ENCODE data around the gene PRODH.
"Not testable (repeated sequence)": the region's sequence is repeated elsewhere in the genome, so short reads cannot be mapped to it uniquely, and the experiment has no call there.

The PRODH gene

DNA sequence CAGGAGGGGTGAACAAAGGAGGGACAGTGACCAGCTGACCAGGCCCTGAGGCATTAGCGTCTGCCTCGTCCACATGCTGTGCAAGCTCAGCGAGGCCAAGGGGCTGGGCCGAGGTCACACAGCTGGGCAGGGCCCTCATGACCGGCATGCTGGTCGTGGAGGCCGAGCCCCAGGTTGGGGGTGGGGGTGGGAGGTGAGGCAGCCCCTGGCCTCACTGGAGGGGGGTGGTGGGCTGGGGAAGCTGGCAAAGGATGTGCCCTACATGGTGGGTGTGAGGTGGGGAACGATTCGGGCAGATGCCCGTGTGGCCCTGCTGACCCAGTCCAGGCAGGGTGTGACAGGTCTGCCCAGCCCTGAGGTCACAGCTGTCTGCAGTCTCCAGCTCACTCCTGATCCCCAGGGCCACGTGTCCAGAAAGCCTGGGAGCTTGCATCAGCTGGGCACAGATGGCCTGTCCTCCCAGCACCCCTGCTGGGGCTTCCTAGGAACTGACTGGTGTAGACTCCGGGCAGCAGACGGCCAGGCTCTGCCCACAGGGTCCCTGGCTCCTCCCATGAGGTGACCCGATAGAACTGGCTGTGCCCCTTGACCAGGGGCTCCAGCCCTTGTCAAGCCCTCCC, 31.4 kb upstream of the PRODH start:
- not testable (repeated sequence) for DNase-seq

DNA sequence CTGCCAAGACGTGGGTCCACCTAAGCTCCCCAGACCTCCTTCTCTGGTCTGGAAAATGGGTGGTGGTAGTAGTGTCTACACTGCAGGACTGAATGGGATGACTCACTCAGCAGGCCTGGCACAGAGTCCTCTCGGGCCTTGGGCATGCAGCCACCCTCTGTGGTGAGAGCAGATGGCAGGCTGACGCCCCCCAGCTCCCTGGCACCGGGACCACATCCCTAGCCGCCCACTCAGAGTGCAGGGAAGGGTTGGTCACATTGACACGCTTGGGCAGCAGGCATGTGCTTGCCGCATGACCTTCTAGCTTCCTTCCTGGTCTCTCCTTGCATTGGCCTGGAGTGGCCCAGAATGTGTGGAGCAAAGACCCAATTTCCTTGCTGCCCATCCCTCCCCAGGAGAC, 30.7 kb upstream of the PRODH start:
- DNase-seq = no peak

DNA sequence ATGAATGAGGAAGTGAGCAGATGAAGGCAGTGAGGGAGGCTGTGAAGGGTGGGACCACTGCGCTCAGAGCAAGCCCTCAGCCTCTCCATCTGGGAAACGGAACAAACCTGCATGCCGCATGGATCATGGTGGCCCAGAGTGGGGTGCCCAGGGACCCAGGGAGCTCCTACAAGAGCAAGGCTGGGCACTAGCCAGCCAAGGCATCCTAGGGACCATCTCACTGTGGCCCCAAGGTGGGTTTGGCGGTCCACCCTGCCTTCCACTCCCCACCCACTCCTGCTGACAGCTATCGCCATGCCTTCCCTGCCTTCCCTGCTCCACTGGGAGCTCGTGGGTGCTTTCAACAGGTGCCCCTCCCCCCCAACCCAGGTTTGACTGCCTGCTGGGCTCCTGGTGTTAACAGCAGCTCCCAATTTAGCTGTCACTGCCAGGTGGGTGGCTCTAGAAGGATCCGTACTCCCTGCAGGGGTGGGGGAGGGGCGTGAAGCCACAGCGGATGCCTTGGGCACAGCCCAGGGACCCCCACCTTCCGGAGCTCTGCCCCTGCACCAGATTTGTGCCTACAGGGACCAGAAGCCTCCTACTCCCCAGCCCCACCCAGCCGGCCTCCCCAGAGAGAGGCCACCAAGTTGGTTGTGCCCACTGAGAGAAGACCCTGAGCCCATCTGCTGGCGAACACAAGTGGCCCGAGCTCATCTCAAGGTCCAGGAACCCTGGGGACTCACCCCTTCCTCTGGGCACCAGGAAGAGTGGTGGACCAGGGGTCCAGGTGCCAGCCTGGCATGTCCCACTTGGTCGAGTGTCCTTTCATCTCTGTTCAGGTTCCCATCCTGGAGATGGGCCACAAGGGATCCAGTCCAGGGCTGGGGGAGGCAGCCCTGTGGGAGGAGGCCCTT, 29.7 kb upstream of the PRODH start:
- no peak for DNase-seq

DNA sequence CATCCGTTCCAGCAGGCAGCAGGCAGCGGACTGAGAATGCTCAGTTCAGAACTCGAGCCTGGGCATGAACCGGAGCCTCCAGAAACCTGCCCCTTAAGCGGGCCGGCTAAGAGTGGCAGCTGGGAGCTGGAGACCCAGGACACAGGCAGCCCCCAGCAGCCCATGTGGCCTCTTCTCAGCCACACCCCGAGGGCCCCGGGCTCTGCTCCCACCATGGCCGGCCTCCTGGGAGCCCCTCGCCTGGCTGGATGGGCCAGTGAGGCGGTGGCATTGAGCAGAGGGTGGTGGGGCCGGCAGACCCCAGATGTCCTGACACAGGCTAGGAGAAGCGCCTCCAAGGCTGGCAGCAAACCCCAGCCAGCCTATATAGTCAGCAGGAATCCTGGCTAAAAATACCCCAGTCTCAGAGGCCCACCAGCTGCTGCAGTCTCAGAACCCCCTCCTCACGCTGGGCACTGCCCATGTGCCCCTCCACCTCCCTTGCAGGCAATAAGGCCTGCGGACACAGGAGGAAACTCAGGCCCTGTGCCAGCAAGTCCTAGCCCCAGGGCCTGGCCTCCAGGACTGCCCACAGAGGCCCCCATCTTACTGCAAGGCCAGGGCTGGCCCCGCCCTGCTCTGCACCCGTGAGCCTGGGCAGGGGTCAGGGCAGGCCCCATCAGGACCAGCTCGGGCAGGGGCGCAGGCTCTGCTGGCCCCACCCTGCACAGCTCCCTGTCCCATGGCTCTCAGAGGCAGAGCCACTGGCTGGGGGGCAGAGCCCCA, 28.6 kb upstream of the PRODH start:
- DNase-seq = not testable (repeated sequence)

DNA sequence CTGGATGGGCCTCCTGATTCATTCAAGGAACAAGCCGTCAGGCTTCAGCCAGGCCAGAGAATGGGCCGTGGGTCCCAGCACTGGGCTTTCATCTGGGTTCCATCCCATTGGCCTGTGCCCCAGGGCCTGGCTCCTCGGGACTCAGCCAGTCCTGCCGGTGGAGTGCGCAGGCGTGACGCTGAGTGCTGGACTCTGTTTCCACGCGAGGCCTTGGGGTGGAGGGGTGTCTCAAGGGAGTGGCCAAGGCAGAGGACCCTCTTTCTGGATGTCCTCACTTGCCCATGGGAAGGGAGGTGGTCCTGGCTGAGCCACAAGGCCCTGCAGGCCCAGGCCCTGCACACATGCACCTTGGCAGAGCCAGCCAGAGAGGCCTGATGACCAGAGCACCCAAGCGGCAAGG, 28.0 kb upstream of the PRODH start:
- DNase-seq = not testable (repeated sequence)

DNA sequence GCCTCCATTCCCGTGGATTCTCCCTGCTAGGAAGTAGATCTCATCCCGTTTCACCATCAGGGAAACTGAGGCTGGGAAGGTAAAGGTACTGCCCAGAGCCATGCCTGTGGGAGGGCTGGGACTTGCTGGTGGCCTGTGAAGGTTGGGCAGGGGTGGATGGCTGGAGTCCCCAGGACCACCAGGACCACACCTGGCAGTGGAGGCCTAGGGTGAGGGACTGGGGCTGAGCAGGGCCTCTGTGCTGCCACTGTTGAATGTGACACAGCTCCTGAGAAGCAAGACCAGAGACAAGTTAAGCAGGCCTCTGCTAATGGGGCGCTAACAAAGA, 26.2 kb upstream of the PRODH start:
- no peak for DNase-seq

DNA sequence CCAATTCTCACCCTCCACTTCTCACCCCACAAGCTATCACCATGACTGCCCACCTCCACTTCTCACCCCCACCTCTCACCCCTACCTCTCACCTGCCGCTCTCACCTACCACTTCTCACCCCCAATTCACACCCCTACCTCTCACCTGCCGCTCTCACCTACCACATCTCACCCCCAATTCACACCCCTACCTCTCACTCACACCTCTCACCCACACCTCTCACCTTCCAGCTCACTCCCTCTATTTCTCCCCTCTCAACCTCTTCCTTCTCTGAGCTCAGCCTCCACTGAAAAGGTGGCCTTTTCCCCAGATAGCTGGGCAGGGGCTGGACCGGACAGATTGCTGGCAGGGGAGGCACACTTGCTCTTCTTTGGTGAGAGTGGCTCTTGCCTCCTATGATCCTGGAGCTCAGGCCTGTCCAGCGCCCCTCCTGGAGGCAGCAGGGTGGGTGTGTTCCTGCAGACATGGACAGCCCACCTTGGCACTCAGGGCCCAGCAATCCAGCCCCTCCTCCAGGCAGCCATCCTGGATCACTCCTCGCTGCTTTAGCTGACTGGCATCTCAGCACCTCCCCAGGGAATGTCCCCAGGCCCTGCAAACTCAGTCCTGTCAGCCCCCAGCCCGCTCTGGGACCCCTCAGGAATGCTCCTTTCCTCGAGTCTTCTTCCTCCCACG, 25.7 kb upstream of the PRODH start:
- DNase-seq = not testable (repeated sequence)

DNA sequence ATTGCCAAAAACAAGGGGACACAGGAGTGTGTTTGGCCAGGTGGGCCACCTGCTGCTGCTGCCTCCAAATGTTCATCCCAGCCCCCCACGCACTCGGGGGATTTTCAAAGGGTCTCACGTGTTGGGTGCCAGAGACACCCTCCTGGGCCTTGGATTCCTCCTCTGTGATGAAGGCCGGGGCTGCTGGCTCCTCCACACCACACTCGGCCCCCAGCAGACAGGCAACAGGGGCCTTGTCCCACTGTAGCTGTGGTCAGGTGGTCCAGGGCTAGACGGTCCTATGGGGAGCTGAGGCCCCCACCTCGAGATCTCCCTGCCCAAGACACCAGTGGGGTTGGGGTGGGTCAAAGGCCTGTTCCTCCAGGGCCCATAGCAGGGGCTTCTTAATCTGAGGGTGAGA, 25.1 kb upstream of the PRODH start:
- not testable (repeated sequence) for DNase-seq

DNA sequence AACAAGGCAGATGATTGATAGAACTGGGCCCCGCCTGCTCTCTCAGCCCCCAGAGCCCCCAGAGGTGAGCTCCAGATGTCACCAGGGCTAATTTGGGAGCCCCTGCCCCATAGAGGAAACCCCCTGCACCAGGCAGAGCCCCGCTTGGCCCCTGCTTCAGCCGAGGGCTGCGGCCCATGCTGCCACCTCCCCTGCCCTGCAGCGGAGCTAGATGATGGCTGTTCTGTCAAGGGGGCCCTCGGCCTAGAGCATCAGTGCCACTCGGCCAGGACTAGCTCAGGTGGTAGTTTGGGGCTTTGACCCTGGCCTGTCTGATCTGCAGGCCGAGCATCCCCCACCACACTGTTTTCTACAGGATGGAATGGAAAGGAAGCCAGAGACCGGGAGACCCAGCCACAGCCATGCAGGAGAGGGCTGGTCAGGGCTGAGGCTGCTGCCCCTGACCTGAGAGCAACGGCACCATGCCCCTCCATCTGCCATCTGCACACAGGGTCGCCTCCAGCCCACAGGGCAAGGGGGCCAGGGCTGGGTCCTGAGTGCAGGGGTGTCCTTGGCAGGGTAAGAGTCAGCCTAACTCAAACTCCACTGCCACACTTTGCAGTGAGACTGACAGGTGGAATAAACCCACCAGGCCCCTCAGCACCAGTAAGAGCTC, 24.2 kb upstream of the PRODH start:
- DNase-seq = not testable (repeated sequence)

DNA sequence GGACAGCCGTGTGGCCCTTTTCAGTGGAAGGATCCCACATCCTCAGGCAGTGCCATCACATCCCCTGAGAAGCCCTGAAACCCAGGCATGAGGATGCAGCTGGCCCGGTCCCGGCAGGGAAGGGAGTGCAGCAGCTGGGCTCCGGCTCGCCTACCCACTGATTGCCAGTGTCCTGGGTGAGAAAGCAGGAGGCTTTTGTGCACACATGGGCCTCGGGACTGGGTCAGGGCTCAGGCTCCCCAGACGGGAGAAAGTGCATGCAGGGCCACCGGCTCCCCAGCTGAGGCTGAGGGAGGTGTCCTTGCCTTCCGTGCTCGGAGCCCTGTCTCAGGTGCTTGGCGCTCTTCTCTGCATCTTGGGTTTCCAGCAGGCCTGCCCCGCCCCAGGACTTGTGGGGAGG, 23.6 kb upstream of the PRODH start:
- DNase-seq = not testable (repeated sequence)

DNA sequence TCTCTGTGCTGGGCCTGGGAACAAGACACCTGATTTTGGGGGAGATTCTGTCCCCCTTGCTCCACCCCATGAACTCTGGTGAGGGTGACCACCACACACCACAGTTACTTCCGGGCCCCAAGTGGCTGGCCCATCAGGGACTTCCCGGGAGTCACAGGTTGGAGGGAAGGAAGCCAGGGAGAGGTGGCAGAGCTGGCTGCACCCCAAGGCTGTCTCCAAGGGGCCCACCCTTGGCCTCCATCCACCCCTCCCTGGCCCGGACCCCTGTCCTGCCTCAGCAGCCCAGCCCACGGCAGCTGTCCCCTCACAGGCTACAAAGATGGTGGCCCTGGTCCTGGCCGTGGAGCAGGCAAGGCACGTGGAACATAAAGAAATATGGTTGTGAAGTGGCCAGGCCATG, 23.2 kb upstream of the PRODH start:
- DNase-seq = not testable (repeated sequence)

DNA sequence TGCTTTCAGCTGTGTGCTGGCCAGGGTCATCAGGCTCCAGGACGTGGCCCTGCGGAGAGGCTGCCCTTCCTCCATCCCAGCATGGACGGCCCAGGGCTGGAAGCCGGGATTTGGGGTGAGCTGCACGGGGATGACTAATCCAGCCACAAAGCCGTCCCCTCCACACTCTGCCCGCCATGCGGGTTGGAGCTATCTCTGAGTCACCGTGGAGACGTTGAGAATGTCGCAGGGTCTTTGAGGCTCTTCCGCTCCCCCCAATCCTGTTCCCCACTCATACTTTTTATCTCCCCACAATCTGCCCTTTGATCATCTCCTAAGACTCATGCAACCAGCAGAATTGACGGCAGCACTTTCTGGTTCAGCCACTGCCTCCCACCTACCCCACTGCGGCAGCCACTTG, 22.6 kb upstream of the PRODH start:
- DNase-seq = not testable (repeated sequence)

DNA sequence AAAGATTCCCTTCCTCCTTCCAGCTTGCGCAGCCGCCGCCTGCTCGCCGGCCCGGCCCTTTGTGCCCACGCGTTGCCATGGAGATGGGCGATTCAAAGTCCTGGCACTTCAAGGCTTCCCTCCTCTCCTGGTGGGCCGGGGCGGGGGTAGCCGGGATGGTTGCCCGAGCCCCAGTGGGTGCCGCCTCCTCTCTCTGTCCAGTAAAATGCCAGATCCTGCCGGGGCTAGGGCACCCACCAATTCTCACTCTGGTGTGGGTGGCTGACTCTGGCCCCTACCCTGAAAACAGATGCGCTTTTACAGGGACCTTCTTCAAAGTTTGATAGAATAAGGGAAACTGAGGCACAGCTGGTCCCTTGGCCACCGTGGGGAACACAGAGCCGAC, 22.2 kb upstream of the PRODH start:
- DNase-seq = not testable (repeated sequence)

DNA sequence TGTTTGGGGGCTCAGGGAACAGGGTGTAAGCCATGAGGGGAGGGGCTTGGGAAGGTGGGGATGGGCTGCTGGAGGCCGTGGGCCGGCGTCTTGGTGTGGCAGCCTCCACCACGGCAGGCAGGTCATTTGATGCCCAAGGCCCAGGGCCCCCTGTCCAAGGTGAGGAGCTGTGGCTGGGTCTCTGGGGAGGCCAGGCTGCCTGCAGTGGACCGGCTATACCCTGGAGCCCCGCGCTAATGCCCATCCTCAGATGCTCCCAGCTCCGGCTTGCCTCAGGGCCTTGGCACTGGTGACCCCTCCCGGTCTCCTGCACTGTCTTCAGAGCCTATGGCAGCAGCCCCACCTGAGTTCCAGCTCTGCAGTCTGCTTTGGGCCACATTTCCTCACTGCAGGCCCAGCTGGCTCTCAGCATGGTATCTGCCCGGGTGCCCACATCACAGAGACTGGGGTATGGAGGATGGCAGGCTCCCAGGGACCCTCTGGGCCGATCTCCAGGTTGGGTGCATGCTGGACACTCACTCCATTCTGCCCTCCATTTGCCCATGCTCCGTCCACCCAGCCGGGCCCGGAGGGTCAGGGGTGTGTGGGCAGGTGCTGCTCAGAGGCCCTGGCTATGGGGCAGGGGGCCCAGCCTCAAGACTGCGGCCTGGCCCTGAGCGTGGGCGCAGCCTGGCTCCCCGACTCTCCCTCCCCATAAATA, 21.7 kb upstream of the PRODH start:
- DNase-seq = not testable (repeated sequence)

DNA sequence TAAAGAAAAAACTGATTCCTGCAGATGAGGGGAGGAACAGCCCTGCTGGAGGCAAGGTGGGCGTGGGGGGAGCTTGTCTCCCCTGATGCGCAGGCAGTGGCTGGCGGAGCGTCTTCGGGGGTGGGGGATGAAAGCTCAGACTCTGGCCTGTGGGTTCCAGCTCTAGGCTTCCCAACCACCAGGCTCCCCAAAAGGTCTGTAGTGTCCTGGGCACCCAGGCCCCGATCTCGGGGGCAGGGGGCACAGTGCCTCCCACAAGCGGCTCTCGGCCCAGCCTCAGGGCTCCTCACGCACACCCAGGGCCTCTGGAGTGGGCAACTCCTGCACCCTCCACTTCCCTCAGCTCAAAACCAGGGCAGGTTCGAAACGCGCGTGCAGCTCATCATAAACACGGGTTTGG, 20.9 kb upstream of the PRODH start:
- not testable (repeated sequence) for DNase-seq

DNA sequence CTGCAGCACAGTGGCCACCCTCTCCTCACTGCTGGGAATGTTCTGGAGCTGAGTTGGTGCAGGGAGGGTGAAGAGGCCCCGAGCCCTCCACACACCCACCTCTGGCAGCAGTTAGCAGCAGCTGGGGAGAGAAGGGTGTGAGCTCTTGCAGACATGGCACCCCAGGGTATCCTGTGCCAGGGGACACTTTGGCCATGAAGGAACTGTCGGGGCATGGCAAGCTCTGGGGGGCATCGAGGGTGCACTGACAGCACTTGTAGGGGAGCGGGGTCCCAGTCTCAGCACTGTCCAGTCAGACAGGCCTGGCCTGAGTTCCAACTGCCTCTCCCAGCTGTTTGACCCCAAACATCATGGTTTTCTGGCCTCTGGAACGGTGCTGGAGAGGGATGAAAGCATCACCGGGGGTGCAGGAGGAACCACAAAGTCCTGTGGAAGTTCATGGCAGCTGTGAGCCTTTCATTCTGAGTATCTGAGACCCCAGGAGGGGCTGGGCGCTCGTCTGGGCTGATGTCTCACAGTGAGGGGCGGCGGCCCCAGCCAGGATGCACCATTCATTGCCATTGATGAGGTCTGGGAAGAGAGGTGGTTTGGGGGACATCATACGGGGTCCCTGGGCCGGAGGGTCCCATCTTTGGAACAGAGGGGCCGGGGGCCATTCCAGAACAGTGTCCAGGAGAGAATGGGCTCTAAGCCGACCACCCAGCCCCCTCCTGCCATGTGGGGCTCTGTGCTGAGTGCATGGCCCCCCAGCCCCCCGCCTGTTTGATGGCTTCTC, 20.2 kb upstream of the PRODH start:
- not testable (repeated sequence) for DNase-seq

DNA sequence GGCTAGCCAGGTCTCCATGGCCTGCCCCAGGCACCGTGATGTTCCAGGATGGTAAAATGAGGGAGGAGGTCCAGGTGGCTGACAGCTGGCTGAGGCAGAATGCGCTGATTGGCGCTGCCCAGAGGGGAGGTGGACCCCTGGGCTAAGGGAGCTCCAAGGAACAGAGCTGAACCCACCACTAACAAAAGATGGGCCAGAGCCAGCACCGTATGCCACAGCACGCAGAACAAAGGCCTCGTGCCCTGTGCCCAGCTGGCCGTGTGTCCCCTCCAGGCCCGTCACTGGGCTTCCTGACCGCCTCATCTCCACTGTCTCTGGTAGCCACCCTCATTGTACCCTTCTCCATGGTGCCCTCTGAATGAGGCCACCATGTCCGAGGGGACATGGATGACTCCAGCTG, 19.6 kb upstream of the PRODH start:
- DNase-seq = no peak

DNA sequence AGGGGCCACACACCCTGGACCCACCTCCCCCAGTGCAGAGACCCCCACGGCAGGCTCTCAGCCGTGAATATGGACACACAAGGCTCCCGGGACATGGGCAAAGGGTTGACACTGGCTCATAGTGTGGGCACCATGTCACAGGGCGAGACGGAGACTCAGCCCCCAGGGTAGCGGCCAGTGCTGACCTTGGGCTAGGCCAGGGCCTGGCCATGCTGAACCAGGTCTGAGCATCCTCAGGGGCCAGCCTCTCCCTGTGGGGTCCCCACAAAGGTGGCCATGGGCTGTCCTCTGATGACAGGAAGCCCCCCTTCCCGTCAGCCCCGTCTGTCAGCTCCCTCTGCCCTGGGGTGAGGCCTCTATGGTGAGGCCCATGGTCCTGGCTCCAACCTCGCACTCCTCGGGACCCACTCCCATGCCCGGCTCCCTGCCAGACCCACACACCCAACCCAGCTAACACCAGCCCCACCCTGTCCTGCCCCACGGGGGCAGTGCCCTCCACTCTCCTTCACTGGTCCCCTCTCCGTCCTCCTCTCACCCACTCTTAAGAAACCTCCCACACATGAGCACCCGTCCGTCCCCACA, 19.0 kb upstream of the PRODH start:
- DNase-seq = no peak

DNA sequence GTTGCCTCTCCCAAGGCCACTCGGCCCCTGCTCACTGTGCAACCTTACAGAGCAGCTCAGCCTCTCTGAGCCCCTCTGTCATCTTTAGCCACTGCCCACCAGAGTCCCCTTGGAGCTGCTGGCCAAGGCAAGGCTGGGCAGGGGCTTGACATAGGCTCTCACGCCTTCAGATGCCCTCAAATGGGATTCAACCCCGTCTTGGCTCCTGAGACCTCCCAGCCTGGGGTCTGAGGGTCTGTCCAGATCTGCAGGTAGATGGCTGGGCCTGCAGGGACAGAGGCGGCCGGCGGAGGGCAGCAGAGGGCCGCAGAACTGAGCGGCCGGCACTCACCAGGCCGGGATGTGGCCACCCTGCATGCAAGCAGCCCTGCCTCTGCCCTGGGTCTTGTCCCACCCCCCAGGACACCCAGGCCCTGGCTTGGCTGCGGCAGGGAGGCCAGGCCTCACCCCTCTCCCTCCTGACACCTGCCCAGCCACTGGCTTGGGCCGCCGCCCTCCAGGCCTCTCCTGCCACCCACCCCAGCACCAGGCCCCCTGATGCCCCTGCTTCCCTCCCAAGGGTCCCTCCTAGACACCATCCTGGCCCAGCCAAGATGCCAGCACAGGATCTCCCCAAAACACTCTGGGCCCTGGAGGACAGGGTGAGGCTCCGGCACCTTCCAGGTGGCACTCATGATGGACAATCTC, 18.4 kb upstream of the PRODH start:
- peak; percentile 31 for DNase-seq

DNA sequence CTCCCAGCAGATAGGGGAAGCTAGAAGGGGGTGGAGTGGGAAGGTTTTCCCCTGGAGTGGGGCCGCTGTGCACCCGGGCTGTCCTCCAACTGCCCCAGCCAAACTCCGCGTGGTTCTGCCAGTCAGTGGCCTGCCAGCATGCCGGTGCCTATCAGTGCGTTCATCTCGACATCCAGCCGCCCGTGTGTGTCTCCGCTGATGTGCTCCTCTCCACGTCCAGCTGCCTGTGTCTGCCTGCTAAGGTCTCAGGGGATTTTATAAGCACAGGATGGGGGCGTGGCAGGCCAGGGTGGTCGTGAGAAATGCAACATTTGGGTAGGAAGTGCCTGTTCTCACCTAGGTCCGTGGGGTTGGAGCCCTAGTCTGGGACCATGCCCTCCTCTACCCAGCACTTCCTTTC, 17.0 kb upstream of the PRODH start:
- not testable (repeated sequence) for DNase-seq

Data from NCI-H2171 treated with DMSO at 0.1 percent for 48 hours (cell line).